DND-41 (cell line): ENCODE results near the gene SNAPC1.

Experiments
- ATAC-seq: fragments of 200-7000 bp; cut with Tn5 transposase; 3 replicates; pipeline ENCODE4 v1.9.1; 2021; ENCODE audit warnings: low read depth; ENCODE audit not compliant: insufficient read depth
- DNase-seq: peaks from one replicate; pipeline ENCODE4 v3.0.0-alpha.2; 2020
- H2AFZ ChIP-seq: 2 replicates; pipeline ENCODE4 v1.6.0; 2012; ENCODE audit warnings: low read depth, low read length
- H3K27ac ChIP-seq: 2 replicates; pipeline ENCODE4 v1.5.1; 2012; ENCODE audit warnings: low read length, inconsistent platforms
- H3K27me3 ChIP-seq: fragments of 200-600 bp; sonication (generic); 2 replicates; pipeline ENCODE4 v1.6.0; 2012; ENCODE audit warnings: low read length, mild to moderate bottlenecking, inconsistent platforms; ENCODE audit not compliant: insufficient read depth, poor library complexity
- H3K36me3 ChIP-seq: 2 replicates; pipeline ENCODE4 v1.5.1; 2012; ENCODE audit warnings: low read length, inconsistent platforms; ENCODE audit not compliant: insufficient read depth
- H3K4me1 ChIP-seq: 2 replicates; pipeline ENCODE4 v1.5.1; 2012; ENCODE audit warnings: mild to moderate bottlenecking, low read length; ENCODE audit not compliant: insufficient read depth
- H3K4me2 ChIP-seq: 2 replicates; pipeline ENCODE4 v1.6.0; 2012; ENCODE audit warnings: mild to moderate bottlenecking, moderate library complexity, low read length, inconsistent platforms; ENCODE audit not compliant: insufficient read depth
- H3K4me3 ChIP-seq, 2 experiments: fragments of 200-600 bp in 1 of 2; shearing (Covaris generic) in 1 of 2; 2 replicates each; pipeline ENCODE4 v1.5.1; 2012 to 2016; ENCODE audit warnings: inconsistent platforms in 2 of 2, low read length in 2 of 2, mild to moderate bottlenecking in 2 of 2, low read depth in 1 of 2, moderate library complexity in 1 of 2
- H3K79me2 ChIP-seq: 2 replicates; pipeline ENCODE4 v1.6.0; 2012; ENCODE audit warnings: low read length, inconsistent platforms; ENCODE audit not compliant: insufficient read depth
- H3K9ac ChIP-seq: 2 replicates; pipeline ENCODE4 v1.6.0; 2012; ENCODE audit warnings: low read depth, mild to moderate bottlenecking, inconsistent platforms, low read length, moderate library complexity
- H3K9me3 ChIP-seq: 2 replicates; pipeline ENCODE4 v1.5.1; 2012; ENCODE audit warnings: low read length, moderate library complexity, mild to moderate bottlenecking, inconsistent platforms; ENCODE audit not compliant: insufficient read depth, severe bottlenecking
- H4K20me1 ChIP-seq: 2 replicates; pipeline ENCODE4 v1.6.0; 2012; ENCODE audit warnings: low read length; ENCODE audit not compliant: insufficient read depth
- EZH2 ChIP-seq: IDR thresholded peaks from 3 replicates; pipeline ENCODE4 v1.6.1; 2012; ENCODE audit warnings: borderline replicate concordance, low read depth, mild to moderate bottlenecking, moderate library complexity, low read length, inconsistent platforms; ENCODE audit not compliant: severe bottlenecking
- TF ChIP-seq, protein P1 (sequence below): IDR thresholded peaks from 2 replicates; pipeline ENCODE4 v1.5.1; 2012; ENCODE audit warnings: borderline replicate concordance, low read length, moderate library complexity, mild to moderate bottlenecking; ENCODE audit not compliant: poor library complexity, severe bottlenecking; ENCODE audit errors: extremely low read depth

Gene SNAPC1

GRCh38 chr14:61718039-61718438 is 44.2 kb upstream of the SNAPC1 start:
- no peaks in the 10 kb centered on the region for H3K4me1 ChIP-seq
- H3K9me3 ChIP-seq = no peaks in the 10 kb centered on the region
- peaks cover 64% of the 10 kb centered on the region for H4K20me1 ChIP-seq
- H3K4me2 ChIP-seq = no peak overlapping the region
- peaks cover 27% of the 10 kb centered on the region for H3K36me3 ChIP-seq
- TF ChIP-seq, protein P1, sequence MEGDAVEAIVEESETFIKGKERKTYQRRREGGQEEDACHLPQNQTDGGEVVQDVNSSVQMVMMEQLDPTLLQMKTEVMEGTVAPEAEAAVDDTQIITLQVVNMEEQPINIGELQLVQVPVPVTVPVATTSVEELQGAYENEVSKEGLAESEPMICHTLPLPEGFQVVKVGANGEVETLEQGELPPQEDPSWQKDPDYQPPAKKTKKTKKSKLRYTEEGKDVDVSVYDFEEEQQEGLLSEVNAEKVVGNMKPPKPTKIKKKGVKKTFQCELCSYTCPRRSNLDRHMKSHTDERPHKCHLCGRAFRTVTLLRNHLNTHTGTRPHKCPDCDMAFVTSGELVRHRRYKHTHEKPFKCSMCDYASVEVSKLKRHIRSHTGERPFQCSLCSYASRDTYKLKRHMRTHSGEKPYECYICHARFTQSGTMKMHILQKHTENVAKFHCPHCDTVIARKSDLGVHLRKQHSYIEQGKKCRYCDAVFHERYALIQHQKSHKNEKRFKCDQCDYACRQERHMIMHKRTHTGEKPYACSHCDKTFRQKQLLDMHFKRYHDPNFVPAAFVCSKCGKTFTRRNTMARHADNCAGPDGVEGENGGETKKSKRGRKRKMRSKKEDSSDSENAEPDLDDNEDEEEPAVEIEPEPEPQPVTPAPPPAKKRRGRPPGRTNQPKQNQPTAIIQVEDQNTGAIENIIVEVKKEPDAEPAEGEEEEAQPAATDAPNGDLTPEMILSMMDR = no peak
- TF ChIP-seq EZH2 = no peak
- no peak for DNase-seq
- peaks cover 84% of the 10 kb centered on the region for H3K79me2 ChIP-seq
- H3K4me3 ChIP-seq = no peak overlapping the region
- H3K9ac ChIP-seq = no peak overlapping the region
- no peak overlapping the region for H3K27ac ChIP-seq
- no peaks in the 10 kb centered on the region for H3K27me3 ChIP-seq
- H2AFZ ChIP-seq = no peak overlapping the region
- no peak for ATAC-seq

DNA sequence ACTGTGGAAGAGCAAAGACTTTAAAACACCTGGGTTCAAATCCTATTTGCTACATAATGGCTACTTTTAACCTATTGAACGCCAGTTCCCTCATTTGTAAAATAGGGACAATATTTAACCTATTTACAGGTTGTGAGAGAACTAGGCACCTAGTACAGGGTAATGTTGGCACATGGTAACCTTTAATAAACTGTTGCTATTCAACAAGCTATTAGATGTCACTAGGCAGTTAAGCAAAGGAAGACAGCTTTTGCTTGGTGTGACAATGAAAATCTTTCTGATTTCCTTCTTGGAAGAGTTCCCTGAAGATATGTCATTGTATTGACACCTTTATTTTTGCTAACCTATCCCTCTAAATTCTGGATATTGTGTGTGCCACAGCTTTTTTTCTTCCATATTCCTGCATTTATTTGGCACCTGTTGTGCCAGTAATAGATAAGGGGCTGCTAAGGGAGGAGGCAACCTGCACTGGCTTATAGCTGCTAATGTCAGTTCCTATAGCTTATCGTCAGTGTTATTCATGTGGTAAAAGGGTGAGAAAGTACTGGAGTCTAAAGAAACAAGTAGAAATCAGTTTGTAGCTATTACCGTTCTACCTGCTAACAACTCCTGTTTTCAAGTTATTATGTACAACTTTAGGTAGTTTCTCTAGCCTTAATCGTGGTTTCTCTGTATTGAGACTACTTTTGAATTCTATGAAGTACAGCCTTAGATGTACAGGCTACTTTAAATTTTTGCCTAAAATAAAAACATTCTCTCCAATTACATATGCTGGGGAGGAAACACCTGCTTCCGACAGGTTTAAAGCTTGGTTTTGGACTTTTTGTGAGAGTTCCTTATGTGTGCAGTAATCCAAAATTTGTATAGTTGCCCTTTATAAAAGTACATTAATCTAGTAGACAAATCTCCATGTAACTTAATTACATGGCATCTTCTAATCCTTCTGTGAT is 42.6 kb upstream of the SNAPC1 start:
- no peaks in the 10 kb centered on the region for H3K9me3 ChIP-seq
- peaks cover 42% of the 10 kb centered on the region for H3K36me3 ChIP-seq
- H3K9ac ChIP-seq = no peak overlapping the region
- no peaks in the 10 kb centered on the region for H3K4me1 ChIP-seq
- ATAC-seq = no peak; the same call in 2 of the 3 replicates
- peaks cover 75% of the 10 kb centered on the region for H3K79me2 ChIP-seq
- no peak overlapping the region for H3K4me3 ChIP-seq
- H3K27me3 ChIP-seq = no peaks in the 10 kb centered on the region
- H2AFZ ChIP-seq = no peak overlapping the region
- H3K4me2 ChIP-seq = no peak overlapping the region
- no peak overlapping the region for H3K27ac ChIP-seq
- H4K20me1 ChIP-seq = peaks cover 57% of the 10 kb centered on the region
- DNase-seq = no peak
- TF ChIP-seq, protein P1 = no peak
- no peak for TF ChIP-seq EZH2

- H3K27ac ChIP-seq = no peak overlapping the region
- peaks cover 48% of the 10 kb centered on the region for H3K36me3 ChIP-seq
- peaks cover 55% of the 10 kb centered on the region for H4K20me1 ChIP-seq
- no peaks in the 10 kb centered on the region for H3K4me1 ChIP-seq
- H2AFZ ChIP-seq = no peak overlapping the region
- no peaks in the 10 kb centered on the region for H3K9me3 ChIP-seq
- no peak overlapping the region for H3K9ac ChIP-seq
- ATAC-seq (no peak), DNase-seq (no peak)
- H3K79me2 ChIP-seq = peaks cover 70% of the 10 kb centered on the region
- H3K4me3 ChIP-seq = no peak overlapping the region
- no peak overlapping the region for H3K4me2 ChIP-seq
- TF ChIP-seq, protein P1 = no peak
- no peak for TF ChIP-seq EZH2
- no peaks in the 10 kb centered on the region for H3K27me3 ChIP-seq
These were observed 41.9 kb upstream of the SNAPC1 start for GRCh38 chr14:61720294-61720661.
